Activated CD4-positive, alpha-beta T cell treated with anti-CD3 and anti-CD28 coated beads, Interleukin-2, amount 50 U/mL, for 16 hours (primary cell): Measurements from ENCODE around the gene KRTCAP3.
"Not testable (repeated sequence)": the region's sequence is repeated elsewhere in the genome, so short reads cannot be mapped to it uniquely, and the experiment has no call there.

Source experiments
- DNase-seq: peaks from one replicate; pipeline ENCODE4 v3.0.0-alpha.2; 2020

The KRTCAP3 gene

GRCh38 chr2:27441958-27442919, at the start of gene KRTCAP3:
TSS of gene KRTCAP3 (plus strand) at chr2:27442381. CDS start at chr2:27442413, 32 bp downstream.
- peak; percentile 10 for DNase-seq

GRCh38 chr2:27393225-27393624, 49.0 kb upstream of the KRTCAP3 start:
- DNase-seq = no peak

- DNase-seq = no peak
Observed at GRCh38 chr2:27398962-27399361, 43.2 kb upstream of the KRTCAP3 start.

GRCh38 chr2:27400348-27401135, 41.6 kb upstream of the KRTCAP3 start:
- no peak for DNase-seq

- no peak for DNase-seq
Observed at GRCh38 chr2:27407798-27408491, 34.2 kb upstream of the KRTCAP3 start.

- peak; percentile 30 for DNase-seq
Observed at GRCh38 chr2:27408601-27409320, 33.4 kb upstream of the KRTCAP3 start.

GRCh38 chr2:27409321-27410073, 32.7 kb upstream of the KRTCAP3 start, which contains the start of gene PPM1G:
TSS of gene PPM1G (minus strand) at chr2:27409591. CDS start at chr2:27409422, 169 bp downstream.
- peak; percentile 97 for DNase-seq

GRCh38 chr2:27412419-27413152, 29.6 kb upstream of the KRTCAP3 start:
- no peak for DNase-seq

GRCh38 chr2:27416151-27416550, 26.0 kb upstream of the KRTCAP3 start:
- DNase-seq = no peak

- DNase-seq = no peak
Observed at GRCh38 chr2:27420996-27421395, 21.2 kb upstream of the KRTCAP3 start.

- DNase-seq = no peak
Observed at GRCh38 chr2:27421660-27422250, 20.4 kb upstream of the KRTCAP3 start.

- DNase-seq = no peak
Observed at GRCh38 chr2:27422958-27423357, 19.2 kb upstream of the KRTCAP3 start.

- not testable (repeated sequence) for DNase-seq
Observed at GRCh38 chr2:27425039-27425438, 17.1 kb upstream of the KRTCAP3 start.

- no peak for DNase-seq
Observed at GRCh38 chr2:27427863-27428212, 14.3 kb upstream of the KRTCAP3 start.

- DNase-seq = peak; percentile 93
Observed at GRCh38 chr2:27428213-27428977, 13.8 kb upstream of the KRTCAP3 start, which contains the start of gene NRBP1. TSS of gene NRBP1 (plus strand) at chr2:27428631. CDS start at chr2:27433274, 4,643 bp downstream.

GRCh38 chr2:27428978-27429541, 13.1 kb upstream of the KRTCAP3 start:
- DNase-seq = peak; percentile 85

- peak; percentile 62 for DNase-seq
Observed at GRCh38 chr2:27431395-27431794, 10.8 kb upstream of the KRTCAP3 start.

GRCh38 chr2:27435628-27436027, 6.6 kb upstream of the KRTCAP3 start:
- DNase-seq = no peak
